ENCODE results near the gene COL4A1. TPM values are rescaled to one million over a fixed set of nuclear protein-coding genes. Genes with fewer than 3 reads are reported as not detected.

COL4A1 gene
- polyA plus RNA-seq, 1 of the 3 experiments (the other 2 are of a cell fraction), result 30.3 TPM

DNA sequence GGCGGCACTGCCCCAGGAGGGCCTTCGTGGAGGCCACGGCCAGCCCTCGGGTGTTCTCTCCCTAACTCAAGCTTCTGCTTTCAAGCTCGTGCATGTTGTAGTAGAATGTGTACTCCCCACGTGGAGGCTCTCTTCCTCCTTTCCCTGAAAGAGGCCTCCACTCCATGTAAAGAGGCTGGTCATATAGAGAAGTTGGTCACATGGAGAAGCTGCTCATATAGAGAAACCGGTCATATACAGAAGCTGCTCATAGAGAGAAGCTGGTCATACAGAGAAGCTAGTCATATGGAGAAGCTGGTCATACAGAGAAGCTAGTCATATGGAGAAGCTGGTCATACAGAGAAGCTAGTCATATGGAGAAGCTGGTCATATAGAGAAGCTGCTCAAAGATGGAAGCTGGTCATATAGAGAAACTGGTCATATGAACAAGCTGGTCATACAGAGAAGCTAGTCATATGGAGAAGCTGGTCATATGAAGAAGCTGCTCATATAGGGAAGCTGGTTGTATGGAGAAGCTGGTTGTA lies 152.5 kb downstream of the COL4A1 start:
- Histone ChIP-seq H3K27me3 (ENCODE audit: insufficient read depth) (no peaks in the 10 kb centered on the region), H3K36me3 (replicated peaks in 1 of 2; ENCODE audit: control insufficient read depth in 1 of 2, insufficient read depth in 2 of 2, low read length in 1 of 2) (peaks cover 31 to 77% of the 10 kb centered on the region in 2 experiments), H3K9me2 (no peaks in the 10 kb centered on the region), H3K27ac (ENCODE audit: low read depth in 2 of 2, low read length in 1 of 2) (no peak overlapping the region), H3K4me3 (ENCODE audit: low read depth in 2 of 2, low read length in 1 of 2) (no peak overlapping the region), H3K79me2 (ENCODE audit: insufficient read depth) (no peaks in the 10 kb centered on the region), H3K4me2 (no peak overlapping the region), H4K20me1 (ENCODE audit: insufficient read depth) (no peaks in the 10 kb centered on the region), H3F3A (replicated peaks; ENCODE audit: insufficient read depth) (peaks cover 16% of the 10 kb centered on the region), H3K9ac (no peak overlapping the region), H3K4me1 (ENCODE audit: control insufficient read depth in 1 of 2, insufficient read depth in 2 of 2, low read depth in 1 of 2, low read length in 1 of 2) (no peaks in the 10 kb centered on the region), H2AFZ (ENCODE audit: low read depth) (no peak overlapping the region), H3K9me3 (no peaks in the 10 kb centered on the region)
- DNase-seq, result no peak
- CTCF ChIA-PET, result interaction anchor here (0.7 to 1.9 kb wide), 4 partner anchors 8 to 45 kb away, joined by 3 to 4 read pairs (median 4); no protein-coding TSS in a partner anchor
- WGBS (ENCODE audit: low lambda C conversion rate), result 83% methylated on average over 7 of the region's 7 CpGs
- TF ChIP-seq MEF2A (IDR thresholded peaks at IDR 0.05; ENCODE audit: borderline replicate concordance, low read depth) (no peak), SMC3 (IDR thresholded peaks at IDR 0.05; ENCODE audit: low read depth, low read length) (no peak), USF2 (IDR thresholded peaks at IDR 0.05; ENCODE audit: borderline replicate concordance, low read depth, low read length) (no peak), MXI1 (IDR thresholded peaks at IDR 0.05; ENCODE audit: low read depth, low read length) (no peak), CTCF (IDR thresholded peaks at IDR 0.05) (no peak), YY1 (IDR thresholded peaks at IDR 0.05; ENCODE audit: low read depth) (no peak), RAD21 (IDR thresholded peaks at IDR 0.05; ENCODE audit: low read length) (no peak), EZH2phosphoT487 (IDR thresholded peaks at IDR 0.05; ENCODE audit: borderline replicate concordance, low read depth) (no peak), RCOR1 (IDR thresholded peaks at IDR 0.05; ENCODE audit: low read length) (no peak), RFX5 (IDR thresholded peaks at IDR 0.05; ENCODE audit: low read length) (no peak), USF1 (IDR thresholded peaks at IDR 0.05; ENCODE audit: borderline replicate concordance, low read depth) (no peak)
- TF ChIP-seq, protein P1, sequence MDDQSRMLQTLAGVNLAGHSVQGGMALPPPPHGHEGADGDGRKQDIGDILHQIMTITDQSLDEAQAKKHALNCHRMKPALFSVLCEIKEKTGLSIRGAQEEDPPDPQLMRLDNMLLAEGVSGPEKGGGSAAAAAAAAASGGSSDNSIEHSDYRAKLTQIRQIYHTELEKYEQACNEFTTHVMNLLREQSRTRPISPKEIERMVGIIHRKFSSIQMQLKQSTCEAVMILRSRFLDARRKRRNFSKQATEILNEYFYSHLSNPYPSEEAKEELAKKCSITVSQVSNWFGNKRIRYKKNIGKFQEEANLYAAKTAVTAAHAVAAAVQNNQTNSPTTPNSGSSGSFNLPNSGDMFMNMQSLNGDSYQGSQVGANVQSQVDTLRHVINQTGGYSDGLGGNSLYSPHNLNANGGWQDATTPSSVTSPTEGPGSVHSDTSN (IDR thresholded peaks at IDR 0.05), result no peak
- TF ChIP-seq, protein P2, sequence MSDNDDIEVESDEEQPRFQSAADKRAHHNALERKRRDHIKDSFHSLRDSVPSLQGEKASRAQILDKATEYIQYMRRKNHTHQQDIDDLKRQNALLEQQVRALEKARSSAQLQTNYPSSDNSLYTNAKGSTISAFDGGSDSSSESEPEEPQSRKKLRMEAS (IDR thresholded peaks at IDR 0.05; ENCODE audit: low read depth), result no peak
- POLR2A ChIA-PET, result no interaction called here
